ENCODE measurements around the gene PCNX2. TPM values are rescaled to one million over a fixed set of nuclear protein-coding genes. Genes with fewer than 3 reads are reported as not detected.

PCNX2 gene
- total RNA-seq, 1 experiment from 2014 or later = 96.2 TPM

DNA sequence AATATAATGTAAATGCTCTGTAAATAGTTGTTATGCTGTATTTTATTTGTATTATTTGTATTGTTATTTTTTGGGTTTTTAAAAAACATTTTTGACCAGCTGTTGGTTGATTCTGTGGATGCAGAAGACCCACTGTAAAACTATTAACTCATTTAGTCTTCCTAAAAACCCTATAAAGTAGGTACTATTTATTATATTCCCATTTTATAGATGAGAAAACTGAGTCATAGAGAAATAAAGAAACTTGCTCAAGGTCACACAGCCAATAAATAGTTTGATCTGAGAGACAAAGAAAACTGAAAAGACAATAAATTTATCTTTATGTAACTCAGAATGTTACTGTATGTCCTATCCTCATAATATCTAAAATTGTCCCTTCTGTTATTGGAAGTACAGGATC, 30.8 kb upstream of the PCNX2 start:
- Histone ChIP-seq H3K36me3 (ENCODE audit: insufficient read depth, low read length) (no peaks in the 10 kb centered on the region), H3K9ac (ENCODE audit: low read length) (no peak overlapping the region), H3K4me2 (ENCODE audit: low read depth, low read length, poor library complexity, severe bottlenecking) (no peak overlapping the region), H3K27ac (ENCODE audit: low read length) (no peak overlapping the region), H2AFZ (ENCODE audit: low read length) (no peak overlapping the region), H3K4me3 (ENCODE audit: low read length) (no peak overlapping the region), H4K20me1 (ENCODE audit: insufficient read depth, low read depth, low read length) (no peaks in the 10 kb centered on the region; the same call in 1 of the 2 replicates), H3K9me2 (replicated peaks; ENCODE audit: insufficient read depth, low read length) (no peaks in the 10 kb centered on the region), H3K27me3 (ENCODE audit: low read length) (no peaks in the 10 kb centered on the region), H3K9me3 (ENCODE audit: low read length) (no peaks in the 10 kb centered on the region), H3K4me1 (ENCODE audit: low read length) (peaks cover 19% of the 10 kb centered on the region), H3K79me2 (ENCODE audit: low read length) (no peaks in the 10 kb centered on the region)
- no peak for DNase-seq

- Histone ChIP-seq H3K27me3 (ENCODE audit: low read length) (no peaks in the 10 kb centered on the region), H3K27ac (ENCODE audit: low read length) (no peak overlapping the region), H3K9me3 (ENCODE audit: low read length) (no peaks in the 10 kb centered on the region), H3K9me2 (replicated peaks; ENCODE audit: insufficient read depth, low read length) (no peaks in the 10 kb centered on the region), H3K4me1 (ENCODE audit: low read length) (peaks cover 20% of the 10 kb centered on the region), H3K36me3 (ENCODE audit: insufficient read depth, low read length) (no peaks in the 10 kb centered on the region), H3K4me2 (ENCODE audit: low read depth, low read length, poor library complexity, severe bottlenecking) (no peak overlapping the region), H3K9ac (ENCODE audit: low read length) (no peak overlapping the region), H3K4me3 (ENCODE audit: low read length) (no peak overlapping the region), H2AFZ (ENCODE audit: low read length) (no peak overlapping the region), H4K20me1 (ENCODE audit: insufficient read depth, low read depth, low read length) (no peaks in the 10 kb centered on the region), H3K79me2 (ENCODE audit: low read length) (no peaks in the 10 kb centered on the region)
- no peak for DNase-seq
Measured at GRCh38 chr1:233323718-233324117, 28.2 kb upstream of the PCNX2 start.

- no peak overlapping the region for H2AFZ ChIP-seq (ENCODE audit: low read length)
- H3K9ac ChIP-seq (ENCODE audit: low read length) = no peak overlapping the region
- no peaks in the 10 kb centered on the region for H3K36me3 ChIP-seq (ENCODE audit: insufficient read depth, low read length)
- no peaks in the 10 kb centered on the region for H3K9me3 ChIP-seq (ENCODE audit: low read length)
- no peak overlapping the region for H3K4me2 ChIP-seq (ENCODE audit: low read depth, low read length, poor library complexity, severe bottlenecking)
- peaks cover 5% of the 10 kb centered on the region for H3K4me1 ChIP-seq (ENCODE audit: low read length)
- H3K4me3 ChIP-seq (ENCODE audit: low read length) = no peak overlapping the region
- no peaks in the 10 kb centered on the region for H3K27me3 ChIP-seq (ENCODE audit: low read length)
- no peaks in the 10 kb centered on the region for H3K9me2 ChIP-seq (replicated peaks; ENCODE audit: insufficient read depth, low read length)
- no peaks in the 10 kb centered on the region for H3K79me2 ChIP-seq (ENCODE audit: low read length)
- no peak overlapping the region for H3K27ac ChIP-seq (ENCODE audit: low read length)
- no peaks in the 10 kb centered on the region for H4K20me1 ChIP-seq (ENCODE audit: insufficient read depth, low read depth, low read length)
- no peak for DNase-seq
Measured at GRCh38 chr1:233320023-233320422, 24.5 kb upstream of the PCNX2 start.

DNA sequence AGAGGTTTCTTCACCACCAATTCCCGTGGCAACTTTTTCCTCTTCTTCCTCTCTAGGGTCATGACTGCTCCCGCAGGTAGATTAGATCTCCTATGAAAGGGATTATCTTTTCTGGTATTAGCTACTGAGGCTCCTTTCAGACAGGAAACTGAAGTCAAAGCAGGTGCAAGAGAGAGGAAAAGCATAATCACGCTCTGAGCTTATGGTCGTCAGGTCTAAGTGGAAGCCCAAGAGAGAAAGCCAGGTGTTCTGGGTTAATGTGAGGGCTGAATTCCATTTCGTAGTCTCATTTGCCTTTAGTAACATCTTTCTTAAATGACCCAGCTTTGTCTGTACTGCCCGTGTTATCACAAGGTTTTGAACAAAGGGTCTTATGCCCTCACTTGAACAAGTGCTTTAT, 23.7 kb upstream of the PCNX2 start:
- H3K27ac ChIP-seq (ENCODE audit: low read length) = no peak overlapping the region
- no peaks in the 10 kb centered on the region for H3K36me3 ChIP-seq (ENCODE audit: insufficient read depth, low read length)
- no peak overlapping the region for H2AFZ ChIP-seq (ENCODE audit: low read length)
- no peak overlapping the region for H3K9ac ChIP-seq (ENCODE audit: low read length)
- no peaks in the 10 kb centered on the region for H3K9me2 ChIP-seq (replicated peaks; ENCODE audit: insufficient read depth, low read length)
- H3K4me3 ChIP-seq (ENCODE audit: low read length) = no peak overlapping the region
- DNase-seq = no peak
- H3K79me2 ChIP-seq (ENCODE audit: low read length) = no peaks in the 10 kb centered on the region
- H4K20me1 ChIP-seq (ENCODE audit: insufficient read depth, low read depth, low read length) = no peaks in the 10 kb centered on the region
- H3K9me3 ChIP-seq (ENCODE audit: low read length) = no peaks in the 10 kb centered on the region
- peaks cover 5% of the 10 kb centered on the region for H3K4me1 ChIP-seq (ENCODE audit: low read length)
- H3K4me2 ChIP-seq (ENCODE audit: low read depth, low read length, poor library complexity, severe bottlenecking) = no peak overlapping the region
- H3K27me3 ChIP-seq (ENCODE audit: low read length) = no peaks in the 10 kb centered on the region

GRCh38 chr1:233316473-233316872, 20.9 kb upstream of the PCNX2 start:
- Histone ChIP-seq H3K9me2 (replicated peaks; ENCODE audit: insufficient read depth, low read length) (no peaks in the 10 kb centered on the region), H3K4me3 (ENCODE audit: low read length) (no peak overlapping the region), H3K27me3 (ENCODE audit: low read length) (no peaks in the 10 kb centered on the region), H3K9me3 (ENCODE audit: low read length) (no peaks in the 10 kb centered on the region), H4K20me1 (ENCODE audit: insufficient read depth, low read depth, low read length) (no peaks in the 10 kb centered on the region), H3K4me2 (ENCODE audit: low read depth, low read length, poor library complexity, severe bottlenecking) (no peak overlapping the region), H2AFZ (ENCODE audit: low read length) (no peak overlapping the region), H3K27ac (ENCODE audit: low read length) (no peak overlapping the region), H3K9ac (ENCODE audit: low read length) (no peak overlapping the region), H3K4me1 (ENCODE audit: low read length) (peaks cover 5% of the 10 kb centered on the region), H3K36me3 (ENCODE audit: insufficient read depth, low read length) (no peaks in the 10 kb centered on the region), H3K79me2 (ENCODE audit: low read length) (no peaks in the 10 kb centered on the region)
- DNase-seq = no peak

GRCh38 chr1:233315718-233316301, 20.3 kb upstream of the PCNX2 start:
- Histone ChIP-seq H3K9me2 (replicated peaks; ENCODE audit: insufficient read depth, low read length) (no peaks in the 10 kb centered on the region), H3K79me2 (ENCODE audit: low read length) (no peaks in the 10 kb centered on the region), H3K36me3 (ENCODE audit: insufficient read depth, low read length) (no peaks in the 10 kb centered on the region), H3K27me3 (ENCODE audit: low read length) (no peaks in the 10 kb centered on the region), H4K20me1 (ENCODE audit: insufficient read depth, low read depth, low read length) (no peaks in the 10 kb centered on the region), H3K4me1 (ENCODE audit: low read length) (peaks cover 5% of the 10 kb centered on the region), H2AFZ (ENCODE audit: low read length) (no peak overlapping the region), H3K27ac (ENCODE audit: low read length) (no peak overlapping the region), H3K9me3 (ENCODE audit: low read length) (no peaks in the 10 kb centered on the region), H3K4me2 (ENCODE audit: low read depth, low read length, poor library complexity, severe bottlenecking) (no peak overlapping the region), H3K9ac (ENCODE audit: low read length) (no peak overlapping the region), H3K4me3 (ENCODE audit: low read length) (no peak overlapping the region)
- no peak for DNase-seq

GRCh38 chr1:233313434-233314155, 18.1 kb upstream of the PCNX2 start:
- Histone ChIP-seq H3K36me3 (ENCODE audit: insufficient read depth, low read length) (no peaks in the 10 kb centered on the region), H3K4me2 (ENCODE audit: low read depth, low read length, poor library complexity, severe bottlenecking) (no peak overlapping the region), H3K9ac (ENCODE audit: low read length) (no peak overlapping the region), H4K20me1 (ENCODE audit: insufficient read depth, low read depth, low read length) (no peaks in the 10 kb centered on the region), H3K9me2 (replicated peaks; ENCODE audit: insufficient read depth, low read length) (no peaks in the 10 kb centered on the region), H3K79me2 (ENCODE audit: low read length) (no peaks in the 10 kb centered on the region), H3K27ac (ENCODE audit: low read length) (no peak overlapping the region), H2AFZ (ENCODE audit: low read length) (no peak overlapping the region), H3K9me3 (ENCODE audit: low read length) (no peaks in the 10 kb centered on the region), H3K4me3 (ENCODE audit: low read length) (no peak overlapping the region), H3K4me1 (ENCODE audit: low read length) (peaks cover 1% of the 10 kb centered on the region; the same call in 1 of the 2 replicates), H3K27me3 (ENCODE audit: low read length) (no peaks in the 10 kb centered on the region)
- DNase-seq = no peak

DNA sequence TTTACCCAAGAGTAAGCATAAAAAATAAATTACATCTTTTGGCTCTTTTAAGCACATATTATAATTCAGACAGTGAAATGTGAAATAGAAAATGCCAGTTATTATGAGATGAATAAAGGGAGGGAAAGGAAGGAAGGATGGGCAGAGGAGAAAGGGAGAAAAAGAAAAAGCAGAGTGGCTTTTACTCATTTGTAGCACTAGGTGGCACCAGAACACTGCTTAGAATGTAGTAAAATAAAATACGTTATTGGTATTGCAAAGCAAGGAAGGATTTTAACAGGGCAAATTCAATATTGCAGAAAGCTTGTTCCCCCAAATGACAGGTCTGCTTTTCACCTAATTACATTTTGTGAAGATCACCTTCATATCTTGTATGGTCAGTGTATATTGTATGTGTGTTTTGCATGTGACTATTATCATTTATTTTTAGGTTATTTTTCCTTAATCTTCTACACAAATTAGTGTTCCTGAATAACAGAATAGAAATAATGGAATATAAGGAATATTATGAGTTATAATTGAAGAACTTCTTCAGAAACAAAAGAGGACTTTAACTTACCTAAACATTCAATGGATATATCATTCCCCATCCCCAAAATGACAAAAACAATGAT, 9.1 kb upstream of the PCNX2 start:
- Histone ChIP-seq H2AFZ (ENCODE audit: low read length) (no peak overlapping the region), H3K27ac (ENCODE audit: low read length) (no peak overlapping the region), H3K27me3 (ENCODE audit: low read length) (peaks cover 3% of the 10 kb centered on the region; the same call in 1 of the 2 replicates), H3K9me3 (ENCODE audit: low read length) (no peaks in the 10 kb centered on the region), H3K9me2 (replicated peaks; ENCODE audit: insufficient read depth, low read length) (no peaks in the 10 kb centered on the region), H4K20me1 (ENCODE audit: insufficient read depth, low read depth, low read length) (no peaks in the 10 kb centered on the region), H3K4me2 (ENCODE audit: low read depth, low read length, poor library complexity, severe bottlenecking) (no peak overlapping the region), H3K79me2 (ENCODE audit: low read length) (no peaks in the 10 kb centered on the region), H3K9ac (ENCODE audit: low read length) (no peak overlapping the region), H3K4me3 (ENCODE audit: low read length) (no peak overlapping the region), H3K4me1 (ENCODE audit: low read length) (peaks cover 5% of the 10 kb centered on the region; the same call in 1 of the 2 replicates), H3K36me3 (ENCODE audit: insufficient read depth, low read length) (no peaks in the 10 kb centered on the region)
- DNase-seq = peak; percentile 74

All from Karpas-422 (cell line).